Stimulated activated CD4-positive, alpha-beta T cell treated with anti-CD3 and anti-CD28 coated beads, Interleukin-12 subunit alpha, Interleukin-12 subunit beta, amount 100 ng/mL, for 4 hours (primary cell): ENCODE measurements around the gene SCN3A.

Source experiments
- DNase-seq: peaks from one replicate; pipeline ENCODE4 v3.0.0-alpha.2; 2020

Gene SCN3A

GRCh38 chr2:165203689-165204559 lies at the start of gene SCN3A:
Gene SCN3A (minus strand): TSS chr2:165204050. CDS start chr2:165176394, 27,656 bp downstream.
- no peak for DNase-seq

GRCh38 chr2:165253178-165253577 lies 49.3 kb upstream of the SCN3A start:
- DNase-seq, result no peak

GRCh38 chr2:165251366-165251765 lies 47.5 kb upstream of the SCN3A start:
- no peak for DNase-seq

- DNase-seq, result no peak
These were observed 44.4 kb upstream of the SCN3A start for GRCh38 chr2:165248238-165248637.

- DNase-seq, result no peak
These were observed 41.4 kb upstream of the SCN3A start for GRCh38 chr2:165245081-165245793.

GRCh38 chr2:165240916-165241315 lies 37.1 kb upstream of the SCN3A start:
- DNase-seq, result no peak

- DNase-seq, result no peak
These were observed 36.1 kb upstream of the SCN3A start for GRCh38 chr2:165239856-165240515.

- DNase-seq, result no peak
These were observed 35.4 kb upstream of the SCN3A start, which contains the start of gene SCN2A for GRCh38 chr2:165239230-165239629. Gene SCN2A (plus strand): TSS chr2:165239414. CDS start chr2:165295824, 56,410 bp downstream.

GRCh38 chr2:165238295-165238694 lies 34.4 kb upstream of the SCN3A start:
- no peak for DNase-seq

GRCh38 chr2:165237056-165237455 lies 33.2 kb upstream of the SCN3A start:
- DNase-seq, result no peak

- no peak for DNase-seq
These were observed 23.7 kb upstream of the SCN3A start for GRCh38 chr2:165227571-165227970.

GRCh38 chr2:165224941-165225340 lies 21.1 kb upstream of the SCN3A start:
- DNase-seq, result no peak

- no peak for DNase-seq
These were observed 15.6 kb upstream of the SCN3A start for GRCh38 chr2:165219481-165219880.

- no peak for DNase-seq
These were observed 10.2 kb upstream of the SCN3A start for GRCh38 chr2:165214093-165214492.

- no peak for DNase-seq
These were observed 4.2 kb upstream of the SCN3A start for GRCh38 chr2:165208094-165208493.

- no peak for DNase-seq
These were observed 2.0 kb upstream of the SCN3A start for GRCh38 chr2:165205865-165206264.

- no peak for DNase-seq
These were observed 1.6 kb downstream of the SCN3A start for GRCh38 chr2:165202239-165202638.

GRCh38 chr2:165198181-165198580 lies 5.7 kb downstream of the SCN3A start:
- DNase-seq, result no peak

- no peak for DNase-seq
These were observed 6.5 kb downstream of the SCN3A start for GRCh38 chr2:165197346-165197745.

GRCh38 chr2:165196411-165196810 lies 7.4 kb downstream of the SCN3A start:
- DNase-seq, result no peak

GRCh38 chr2:165193178-165193777 lies 10.6 kb downstream of the SCN3A start:
- no peak for DNase-seq

- DNase-seq, result no peak
These were observed 11.1 kb downstream of the SCN3A start for GRCh38 chr2:165192729-165193128.

GRCh38 chr2:165191096-165191728 lies 12.6 kb downstream of the SCN3A start:
- DNase-seq, result no peak
